Measurements from ENCODE around the gene BTN3A1. TPM values are rescaled to one million over a fixed set of nuclear protein-coding genes. Genes with fewer than 3 reads are reported as not detected.

BTN3A1 gene
- total and polyA plus RNA-seq, 8 donors, result 3.9 to 33.5 (median 12.5) TPM

DNA sequence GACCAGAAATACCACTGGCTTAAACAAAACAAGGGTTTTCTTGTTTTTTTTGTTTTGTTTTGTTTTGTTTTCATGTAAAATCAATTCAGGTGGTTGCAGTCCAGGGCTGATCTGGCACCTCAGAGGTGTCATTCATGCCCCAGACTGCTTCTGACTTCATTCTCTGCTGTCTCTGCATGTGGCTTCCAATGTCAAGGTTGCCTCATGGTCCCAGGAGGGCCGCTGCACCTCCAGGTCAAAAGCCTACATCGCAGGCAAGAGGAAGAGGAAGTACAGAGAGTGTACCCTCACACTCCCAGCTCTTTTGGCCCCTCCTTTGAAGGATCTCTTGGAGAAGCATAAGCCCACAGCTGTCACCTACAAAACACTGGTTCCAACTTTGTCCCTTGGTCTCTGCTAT is 1.4 kb upstream of the BTN3A1 start:
- Histone ChIP-seq H3K9me3 (no peaks in the 10 kb centered on the region), H3K4me3 (no peak overlapping the region), H3K4me1 (peaks cover 3 to 18% (median 5%) of the 10 kb centered on the region in 3 donors), H3K27me3 (no peaks in the 10 kb centered on the region), H3K27ac (no peak overlapping the region), H3K36me3 (no peaks in the 10 kb centered on the region)
- ATAC-seq (no peak), FAIRE-seq (no peak), DNase-seq (no peak)
- TF ChIP-seq, protein P1, sequence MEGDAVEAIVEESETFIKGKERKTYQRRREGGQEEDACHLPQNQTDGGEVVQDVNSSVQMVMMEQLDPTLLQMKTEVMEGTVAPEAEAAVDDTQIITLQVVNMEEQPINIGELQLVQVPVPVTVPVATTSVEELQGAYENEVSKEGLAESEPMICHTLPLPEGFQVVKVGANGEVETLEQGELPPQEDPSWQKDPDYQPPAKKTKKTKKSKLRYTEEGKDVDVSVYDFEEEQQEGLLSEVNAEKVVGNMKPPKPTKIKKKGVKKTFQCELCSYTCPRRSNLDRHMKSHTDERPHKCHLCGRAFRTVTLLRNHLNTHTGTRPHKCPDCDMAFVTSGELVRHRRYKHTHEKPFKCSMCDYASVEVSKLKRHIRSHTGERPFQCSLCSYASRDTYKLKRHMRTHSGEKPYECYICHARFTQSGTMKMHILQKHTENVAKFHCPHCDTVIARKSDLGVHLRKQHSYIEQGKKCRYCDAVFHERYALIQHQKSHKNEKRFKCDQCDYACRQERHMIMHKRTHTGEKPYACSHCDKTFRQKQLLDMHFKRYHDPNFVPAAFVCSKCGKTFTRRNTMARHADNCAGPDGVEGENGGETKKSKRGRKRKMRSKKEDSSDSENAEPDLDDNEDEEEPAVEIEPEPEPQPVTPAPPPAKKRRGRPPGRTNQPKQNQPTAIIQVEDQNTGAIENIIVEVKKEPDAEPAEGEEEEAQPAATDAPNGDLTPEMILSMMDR (IDR thresholded peaks at IDR 0.05), result no peak
- intact Hi-C loops (cut with DNase I), result no loop called here
- WGBS, 2 donors, result 78 to 83% methylated on average over 2 of the region's 2 CpGs

DNA sequence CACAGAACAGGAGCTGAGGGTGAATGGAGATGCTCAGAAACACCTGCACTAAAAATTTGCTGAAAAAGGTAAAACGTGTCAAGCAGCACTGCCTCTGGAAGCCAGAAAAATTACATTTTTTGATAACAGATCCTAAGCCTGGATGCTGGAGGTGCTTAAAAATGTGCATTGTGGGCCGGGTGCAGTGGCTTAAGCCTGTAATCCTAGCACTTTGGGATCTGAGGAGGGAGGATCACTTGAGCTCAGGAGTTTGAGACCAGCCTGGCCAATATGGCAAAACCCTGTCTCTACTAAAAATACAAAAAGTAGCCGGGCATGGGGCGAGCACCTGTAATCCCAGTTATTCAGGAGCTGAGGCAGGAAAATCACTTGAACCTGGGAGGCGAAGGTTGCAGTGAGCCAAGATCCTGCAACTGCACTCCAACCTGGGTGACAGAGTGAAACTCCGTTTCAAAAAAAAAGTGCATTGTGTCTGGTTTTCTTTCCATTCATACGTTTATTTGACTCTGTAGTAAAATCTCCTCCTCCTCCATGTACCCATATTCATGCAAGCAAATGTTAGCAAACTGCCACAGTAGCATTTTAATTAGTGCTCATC is 587 bp upstream of the BTN3A1 start:
- peaks cover 3 to 18% (median 5%) of the 10 kb centered on the region in 3 donors for H3K4me1 ChIP-seq
- intact Hi-C loops (cut with DNase I), result no loop called here
- H3K36me3 ChIP-seq, result no peaks in the 10 kb centered on the region
- TF ChIP-seq, protein P1 (IDR thresholded peaks at IDR 0.05), result no peak
- peak; percentile 14 to 31 (median 21) for ATAC-seq
- H3K27ac ChIP-seq, result peak overlapping the region; percentile 63 to 93 (median 72)
- H3K9me3 ChIP-seq, result no peaks in the 10 kb centered on the region
- peak overlapping the region in 3 of 4 donors; percentile 35 to 57 (median 53) for H3K4me3 ChIP-seq
- no peak for DNase-seq
- FAIRE-seq, result no peak
- whole genome bisulfite sequencing, 2 donors, result 27 to 28% methylated on average over 7 of the region's 7 CpGs
- H3K27me3 ChIP-seq, result no peaks in the 10 kb centered on the region

DNA sequence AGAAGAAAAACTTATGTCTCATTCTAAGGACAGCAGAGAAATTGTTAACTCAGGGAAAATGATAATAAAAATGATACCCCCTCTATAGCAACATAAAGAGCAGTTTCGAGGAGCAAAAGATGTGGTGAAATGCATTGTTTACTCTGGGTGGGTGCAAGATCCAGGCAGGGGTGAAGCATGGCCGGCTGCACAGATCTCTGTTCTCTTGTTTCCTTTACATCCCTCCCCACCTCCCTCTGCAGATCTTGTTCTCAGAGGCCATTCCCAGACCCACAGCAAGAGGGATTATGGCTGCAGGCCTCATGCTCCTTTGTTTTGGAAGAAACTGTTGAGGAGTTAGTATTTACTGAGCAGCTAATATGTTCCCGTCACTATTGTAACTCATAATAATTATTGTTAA is 1.8 kb downstream of the BTN3A1 start:
- intact Hi-C loops (cut with DNase I), result no loop called here
- peaks cover 3 to 18% (median 5%) of the 10 kb centered on the region in 3 donors for H3K4me1 ChIP-seq
- H3K4me3 ChIP-seq, result no peak overlapping the region
- DNase-seq (no peak), ATAC-seq (no peak), FAIRE-seq (no peak)
- no peaks in the 10 kb centered on the region for H3K27me3 ChIP-seq
- no peaks in the 10 kb centered on the region for H3K9me3 ChIP-seq
- 80 to 81% methylated on average over 3 of the region's 3 CpGs for WGBS, 2 donors
- H3K27ac ChIP-seq, result no peak overlapping the region
- TF ChIP-seq, protein P1 (IDR thresholded peaks at IDR 0.05), result no peak
- no peaks in the 10 kb centered on the region for H3K36me3 ChIP-seq

DNA sequence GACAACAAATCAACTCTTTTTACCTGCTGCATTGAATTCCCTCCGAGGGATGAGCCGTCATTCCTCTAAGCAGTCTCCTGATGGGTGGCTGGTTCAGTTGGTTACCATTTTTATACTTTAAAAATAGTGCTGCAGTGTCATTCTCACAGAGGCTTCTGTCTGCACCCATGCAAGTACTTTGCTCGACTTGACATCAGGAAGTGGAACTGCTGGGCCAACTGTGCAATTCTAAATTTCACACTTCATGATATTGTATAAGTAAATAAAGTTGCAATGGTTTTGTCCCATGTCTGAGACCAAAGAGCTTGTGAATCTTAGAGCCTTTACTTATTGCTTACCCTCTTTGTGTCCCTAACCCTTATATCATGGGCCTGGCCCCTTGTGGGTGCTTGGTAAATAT is 2.5 kb downstream of the BTN3A1 start:
- Histone ChIP-seq H3K27me3 (no peaks in the 10 kb centered on the region), H3K27ac (no peak overlapping the region), H3K4me3 (no peak overlapping the region), H3K36me3 (no peaks in the 10 kb centered on the region), H3K9me3 (no peaks in the 10 kb centered on the region), H3K4me1 (peaks cover 3 to 18% (median 5%) of the 10 kb centered on the region in 3 donors)
- no peak for ATAC-seq
- 95 to 97% methylated on average over 3 of the region's 3 CpGs for WGBS, 2 donors
- intact Hi-C loops (cut with DNase I), result no loop called here
- TF ChIP-seq, protein P1 (IDR thresholded peaks at IDR 0.05), result no peak
- no peak for FAIRE-seq
- no peak for DNase-seq
